Measurements from ENCODE around the gene AQP3. TPM values are rescaled to one million over a fixed set of nuclear protein-coding genes. Genes with fewer than 3 reads are reported as not detected.

AQP3 gene
- total RNA-seq, 1 donor from 2014 or later: 357 TPM

DNA sequence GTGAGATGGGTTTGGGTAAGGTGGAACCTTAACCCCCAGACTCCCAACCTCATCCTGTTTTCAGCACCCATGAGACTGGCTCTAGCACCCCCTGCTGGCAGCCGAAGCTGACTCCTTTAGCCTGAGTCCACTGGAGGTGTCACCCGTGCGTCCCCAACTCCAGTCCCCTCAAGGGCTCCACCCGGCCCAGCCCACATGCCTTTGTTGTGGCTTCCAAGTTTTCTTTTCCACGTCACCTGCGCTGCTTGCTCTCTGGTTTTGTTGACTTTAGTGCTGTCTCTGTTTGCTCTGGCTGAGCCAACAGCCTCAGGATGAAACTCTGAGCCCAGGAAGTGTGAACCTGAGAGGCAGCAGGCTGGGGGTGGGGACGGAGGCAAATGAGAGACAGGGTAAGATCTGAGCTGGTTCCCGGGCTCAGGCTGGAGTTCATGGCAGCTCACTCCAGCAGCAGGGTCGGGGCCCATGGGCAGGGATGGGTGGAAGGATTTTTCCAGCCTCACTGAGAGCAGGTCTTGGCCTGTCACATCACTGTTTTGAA, 31.8 kb downstream of the AQP3 start:
- Histone ChIP-seq H3K4me1 (peaks cover 35% of the 10 kb centered on the region), H3K4me3 (no peak overlapping the region), H3K27me3 (ENCODE audit: low read depth) (no peaks in the 10 kb centered on the region), H3K27ac (peak overlapping the region; percentile 80), H3K9me3 (no peaks in the 10 kb centered on the region), H3K36me3 (no peaks in the 10 kb centered on the region)
- intact Hi-C loops (cut with DNase I): no loop called here
- ATAC-seq (peak; percentile 96), DNase-seq (peak; percentile 96)
- TF ChIP-seq, protein P1, sequence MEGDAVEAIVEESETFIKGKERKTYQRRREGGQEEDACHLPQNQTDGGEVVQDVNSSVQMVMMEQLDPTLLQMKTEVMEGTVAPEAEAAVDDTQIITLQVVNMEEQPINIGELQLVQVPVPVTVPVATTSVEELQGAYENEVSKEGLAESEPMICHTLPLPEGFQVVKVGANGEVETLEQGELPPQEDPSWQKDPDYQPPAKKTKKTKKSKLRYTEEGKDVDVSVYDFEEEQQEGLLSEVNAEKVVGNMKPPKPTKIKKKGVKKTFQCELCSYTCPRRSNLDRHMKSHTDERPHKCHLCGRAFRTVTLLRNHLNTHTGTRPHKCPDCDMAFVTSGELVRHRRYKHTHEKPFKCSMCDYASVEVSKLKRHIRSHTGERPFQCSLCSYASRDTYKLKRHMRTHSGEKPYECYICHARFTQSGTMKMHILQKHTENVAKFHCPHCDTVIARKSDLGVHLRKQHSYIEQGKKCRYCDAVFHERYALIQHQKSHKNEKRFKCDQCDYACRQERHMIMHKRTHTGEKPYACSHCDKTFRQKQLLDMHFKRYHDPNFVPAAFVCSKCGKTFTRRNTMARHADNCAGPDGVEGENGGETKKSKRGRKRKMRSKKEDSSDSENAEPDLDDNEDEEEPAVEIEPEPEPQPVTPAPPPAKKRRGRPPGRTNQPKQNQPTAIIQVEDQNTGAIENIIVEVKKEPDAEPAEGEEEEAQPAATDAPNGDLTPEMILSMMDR (IDR thresholded peaks at IDR 0.05): peak; percentile 84

DNA sequence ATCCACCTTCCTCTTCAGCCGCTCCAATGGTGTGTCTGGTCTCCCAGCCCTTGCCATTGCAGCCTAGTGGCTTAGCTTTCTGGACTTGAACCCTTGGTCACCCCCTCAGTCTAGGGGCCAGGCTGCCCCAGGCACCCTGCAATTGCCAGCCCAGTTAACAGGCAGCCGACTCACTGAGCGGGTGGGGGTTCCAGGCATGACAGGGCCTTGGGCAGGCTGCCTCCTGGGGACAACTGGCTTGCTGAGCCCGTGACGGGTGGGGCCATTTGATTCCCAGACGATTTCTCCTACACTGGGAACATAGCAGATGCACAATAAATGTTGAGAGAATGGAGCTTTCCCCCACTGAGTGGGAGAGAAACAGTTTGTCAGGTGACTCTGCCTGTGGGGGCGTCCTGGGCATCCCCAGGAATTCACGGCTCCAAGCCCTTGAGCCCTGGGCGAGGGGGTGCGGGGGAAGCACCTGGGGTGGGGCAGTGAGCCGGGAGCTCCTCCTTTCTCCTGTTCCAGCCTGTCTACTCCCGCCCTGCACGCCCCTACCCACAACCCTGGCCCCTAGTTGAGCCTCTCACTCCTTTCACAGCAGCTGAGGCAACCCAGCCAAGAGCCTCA, 32.4 kb downstream of the AQP3 start:
- no peak overlapping the region for H3K4me3 ChIP-seq
- H3K27me3 ChIP-seq (ENCODE audit: low read depth): no peaks in the 10 kb centered on the region
- H3K36me3 ChIP-seq: no peaks in the 10 kb centered on the region
- ATAC-seq (no peak), DNase-seq (no peak)
- peaks cover 35% of the 10 kb centered on the region for H3K4me1 ChIP-seq
- peak overlapping the region; percentile 80 for H3K27ac ChIP-seq
- intact Hi-C loops (cut with DNase I): no loop called here
- H3K9me3 ChIP-seq: no peaks in the 10 kb centered on the region
- TF ChIP-seq, protein P1 (IDR thresholded peaks at IDR 0.05): no peak

DNA sequence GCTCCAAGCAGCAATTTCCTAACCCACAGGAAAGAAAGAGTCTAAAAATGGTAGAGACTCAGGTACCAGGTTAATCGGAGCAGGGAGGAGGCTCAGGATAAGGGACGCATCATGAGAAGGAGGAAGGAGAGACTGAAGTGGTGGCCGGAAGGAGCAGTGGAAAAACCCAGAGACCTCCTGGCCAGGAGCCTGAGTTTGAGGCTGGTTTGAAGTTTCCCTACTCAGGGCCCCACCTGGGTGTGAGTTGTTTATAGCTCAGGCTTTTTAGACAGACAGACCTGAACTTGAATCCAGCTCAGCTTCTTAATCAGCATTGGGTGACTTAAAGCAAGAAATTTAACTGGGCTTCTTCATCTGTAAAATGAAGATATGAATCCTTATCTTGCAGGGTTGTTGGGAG, 33.1 kb downstream of the AQP3 start:
- ATAC-seq (peak; percentile 46 to 51), DNase-seq (peak; percentile 57)
- Histone ChIP-seq H3K27ac (peak overlapping the region; percentile 80), H3K36me3 (no peaks in the 10 kb centered on the region), H3K4me1 (peaks cover 35% of the 10 kb centered on the region), H3K27me3 (ENCODE audit: low read depth) (no peaks in the 10 kb centered on the region), H3K9me3 (no peaks in the 10 kb centered on the region), H3K4me3 (no peak overlapping the region)
- intact Hi-C loops (cut with DNase I): no loop called here
- TF ChIP-seq, protein P1 (IDR thresholded peaks at IDR 0.05): no peak

DNA sequence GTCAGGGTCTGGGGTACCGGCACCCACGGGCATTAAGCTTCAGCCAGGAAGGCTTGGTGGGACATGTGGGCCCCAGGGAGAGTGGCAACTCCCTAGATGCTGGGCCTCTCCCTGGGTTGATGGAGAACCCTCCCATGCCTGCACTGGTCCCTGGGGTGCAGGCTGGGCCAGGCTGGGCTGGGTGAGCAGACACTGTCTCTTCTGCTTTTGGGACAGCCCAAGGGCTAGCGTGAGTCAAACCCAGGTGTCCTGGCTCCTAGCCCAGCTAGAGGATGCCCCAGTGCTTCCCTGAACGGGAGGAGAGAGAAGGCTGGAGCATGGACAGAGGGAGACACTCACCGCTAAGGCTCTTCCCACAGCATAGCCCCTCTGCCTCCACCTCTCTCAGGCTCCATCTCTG, 39.3 kb downstream of the AQP3 start:
- H3K4me1 ChIP-seq: peaks cover 6% of the 10 kb centered on the region
- no peak overlapping the region for H3K27ac ChIP-seq
- intact Hi-C loops (cut with DNase I): no loop called here
- DNase-seq (no peak), ATAC-seq (peak in 1 of 2 donors; percentile 33)
- no peaks in the 10 kb centered on the region for H3K36me3 ChIP-seq
- TF ChIP-seq, protein P1 (IDR thresholded peaks at IDR 0.05): no peak
- no peak overlapping the region for H3K4me3 ChIP-seq
- H3K9me3 ChIP-seq: no peaks in the 10 kb centered on the region
- no peaks in the 10 kb centered on the region for H3K27me3 ChIP-seq (ENCODE audit: low read depth)

DNA sequence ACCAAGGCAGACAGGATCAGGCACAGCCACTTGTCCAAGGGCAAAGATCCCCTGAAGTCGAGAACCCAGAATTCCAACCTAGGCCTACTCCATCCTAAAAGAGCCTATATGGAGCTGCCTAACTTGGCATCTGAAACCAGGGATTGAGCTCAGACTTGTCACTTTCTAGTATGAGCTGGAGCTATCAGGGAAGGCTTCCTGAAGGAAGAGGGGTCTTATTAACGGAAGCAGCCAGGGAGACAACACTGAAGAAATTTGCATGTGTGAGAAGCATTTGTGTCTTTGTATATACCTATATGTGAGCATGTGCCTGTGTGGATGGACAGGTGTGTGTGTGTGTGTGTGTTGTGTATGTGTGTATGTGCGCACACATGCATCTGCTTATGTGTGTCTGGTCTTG, 40.3 kb downstream of the AQP3 start:
- no peak for DNase-seq

More for the DNA sequence above, 40.3 kb downstream of the AQP3 start:
- H3K9me3 ChIP-seq: no peaks in the 10 kb centered on the region
- no peak overlapping the region for H3K27ac ChIP-seq
- H3K4me1 ChIP-seq: peaks cover 6% of the 10 kb centered on the region
- ATAC-seq: no peak
- intact Hi-C loops (cut with DNase I): no loop called here
- H3K4me3 ChIP-seq: no peak overlapping the region
- TF ChIP-seq, protein P1 (IDR thresholded peaks at IDR 0.05): no peak
- no peaks in the 10 kb centered on the region for H3K27me3 ChIP-seq (ENCODE audit: low read depth)
- no peaks in the 10 kb centered on the region for H3K36me3 ChIP-seq

Measured in lower lobe of right lung (tissue), 2 donors.